Karpas-422 (cell line): ENCODE data around the gene WIZ. TPM values are rescaled to one million over a fixed set of nuclear protein-coding genes. Genes with fewer than 3 reads are reported as not detected.

Experiments
- DNase-seq: peaks from one replicate; pipeline ENCODE4 v3.0.0-alpha.2; 2015
- H2AFZ ChIP-seq: fragments of 200-600 bp; sonication (generic); 2 replicates; pipeline ENCODE4 v1.6.1; 2014; ENCODE audit warnings: antibody characterized with exemption, low read length, mixed read lengths
- H3K27ac ChIP-seq: fragments of 200-600 bp; sonication (generic); 2 replicates; pipeline ENCODE4 v1.5.1; 2014; ENCODE audit warnings: mild to moderate bottlenecking, low read length, moderate library complexity
- H3K27me3 ChIP-seq: fragments of 200-600 bp; sonication (generic); 2 replicates; pipeline ENCODE4 v1.6.1; 2014; ENCODE audit warnings: low read length, mixed read lengths
- H3K36me3 ChIP-seq: fragments of 200-600 bp; sonication (generic); 2 replicates; pipeline ENCODE4 v1.6.1; 2014; ENCODE audit warnings: low read length, mixed read lengths; ENCODE audit not compliant: insufficient read depth
- H3K4me1 ChIP-seq: fragments of 200-600 bp; sonication (generic); 2 replicates; pipeline ENCODE4 v1.6.1; 2014; ENCODE audit warnings: mild to moderate bottlenecking, low read length, mixed read lengths
- H3K4me2 ChIP-seq: fragments of 200-600 bp; sonication (generic); 2 replicates; pipeline ENCODE4 v1.6.1; 2014; ENCODE audit warnings: low read length, low read depth, mild to moderate bottlenecking; ENCODE audit not compliant: poor library complexity, severe bottlenecking
- H3K4me3 ChIP-seq: fragments of 200-600 bp; sonication (generic); 2 replicates; pipeline ENCODE4 v1.5.1; 2014; ENCODE audit warnings: mild to moderate bottlenecking, antibody characterized with exemption, low read length, mixed read lengths
- H3K79me2 ChIP-seq: fragments of 200-600 bp; sonication (generic); 2 replicates; pipeline ENCODE4 v1.6.1; 2014; ENCODE audit warnings: mild to moderate bottlenecking, low read length, mixed read lengths
- H3K9ac ChIP-seq: fragments of 200-600 bp; sonication (generic); 2 replicates; pipeline ENCODE4 v1.6.0; 2014; ENCODE audit warnings: low read length
- H3K9me2 ChIP-seq: fragments of 200-600 bp; sonication (generic), shearing (Covaris generic); replicated peaks from 2 replicates; pipeline ENCODE4 v1.6.0; 2014; ENCODE audit warnings: mild to moderate bottlenecking, low read length, moderate library complexity; ENCODE audit not compliant: insufficient read depth
- H3K9me3 ChIP-seq: fragments of 300-700, 200-600 bp; sonication (generic); 2 replicates; pipeline ENCODE4 v1.6.1; 2014; ENCODE audit warnings: low read length, mixed read lengths
- H4K20me1 ChIP-seq: fragments of 200-600 bp; sonication (generic); 2 replicates; pipeline ENCODE4 v1.6.1; 2014; ENCODE audit warnings: mild to moderate bottlenecking, antibody characterized with exemption, low read length, low read depth; ENCODE audit not compliant: insufficient read depth
- total RNA-seq: library from RNA; depleted of rRNA; stranded (reverse); fragments of >200 nt; shearing (Covaris generic); gene quantifications from 2 replicates; pipeline ENCODE4 v1.2.3, GENCODE V29; 2014; ENCODE audit warnings: low replicate concordance

The WIZ gene
- total RNA-seq, 1 experiment from 2014 or later = 5.4 TPM

DNA sequence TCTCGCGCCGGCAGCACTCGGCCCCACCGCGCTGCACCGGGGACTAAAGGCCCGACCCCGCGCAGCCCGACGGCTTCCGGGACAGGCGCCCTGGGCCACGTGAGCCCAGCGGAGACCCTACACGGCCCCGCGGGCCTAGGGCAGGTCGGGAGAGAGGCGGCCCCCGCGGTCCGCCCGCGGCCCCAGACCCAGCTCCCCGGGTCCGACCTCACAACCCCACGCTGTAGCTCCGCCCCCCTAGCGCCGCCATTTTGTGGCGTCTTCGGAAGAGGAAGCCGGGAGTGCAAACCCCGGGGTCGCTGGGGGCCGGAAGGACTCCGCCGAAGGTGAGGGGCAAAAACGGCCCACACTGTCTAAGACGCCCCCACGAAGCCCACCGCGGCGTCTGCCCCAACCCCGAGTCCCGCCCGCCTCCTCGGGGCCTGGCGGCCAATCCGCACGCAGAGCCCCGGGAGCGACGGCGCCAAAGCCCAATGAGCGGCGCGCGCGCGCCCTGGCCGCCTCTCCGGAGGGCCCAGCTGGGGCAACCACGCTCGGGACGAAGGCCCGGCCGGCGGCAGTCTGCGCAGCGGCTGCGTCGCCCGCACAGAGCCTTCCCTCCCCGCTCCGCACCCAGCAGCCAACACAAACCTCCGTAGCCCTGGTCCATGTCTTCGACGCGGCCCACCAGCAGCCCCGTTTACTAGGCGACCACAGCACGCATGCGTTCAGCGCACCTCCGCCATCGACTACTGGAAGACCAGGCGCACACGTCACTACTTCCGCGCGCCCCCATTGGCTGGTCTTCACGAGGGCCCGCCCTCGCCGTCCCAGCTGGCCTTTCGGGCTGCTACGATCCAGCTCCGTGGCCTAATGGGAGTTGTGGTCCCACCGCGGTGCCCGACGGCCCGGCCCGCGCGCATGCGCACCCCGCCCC is 70.4 kb downstream of the WIZ start, which contains the start of gene AKAP8:
Gene AKAP8, minus strand, starts transcription at position 705 of the 916 bp plus-strand sequence. Its CDS starts 56 bp downstream, at position 649.
- no peaks in the 10 kb centered on the region for H3K27me3 ChIP-seq
- peak within 1 kb of the TSS; percentile 88 for H3K4me3 ChIP-seq
- no peaks in the 10 kb centered on the region for H3K9me3 ChIP-seq
- H2AFZ ChIP-seq = no peak within 1 kb of the TSS
- no peaks in the 10 kb centered on the region for H3K9me2 ChIP-seq
- peaks cover 53% of the 10 kb centered on the region for H3K4me1 ChIP-seq
- H4K20me1 ChIP-seq = peaks cover 18% of the 10 kb centered on the region
- peak within 1 kb of the TSS; percentile 94 for H3K4me2 ChIP-seq
- peak within 1 kb of the TSS; percentile 86 for H3K27ac ChIP-seq
- peaks cover 61% of the 10 kb centered on the region for H3K79me2 ChIP-seq
- peak; percentile 99 for DNase-seq
- peaks cover 5% of the 10 kb centered on the region; the same call in 1 of the 2 replicates for H3K36me3 ChIP-seq
- peak within 1 kb of the TSS; percentile 98 for H3K9ac ChIP-seq

DNA sequence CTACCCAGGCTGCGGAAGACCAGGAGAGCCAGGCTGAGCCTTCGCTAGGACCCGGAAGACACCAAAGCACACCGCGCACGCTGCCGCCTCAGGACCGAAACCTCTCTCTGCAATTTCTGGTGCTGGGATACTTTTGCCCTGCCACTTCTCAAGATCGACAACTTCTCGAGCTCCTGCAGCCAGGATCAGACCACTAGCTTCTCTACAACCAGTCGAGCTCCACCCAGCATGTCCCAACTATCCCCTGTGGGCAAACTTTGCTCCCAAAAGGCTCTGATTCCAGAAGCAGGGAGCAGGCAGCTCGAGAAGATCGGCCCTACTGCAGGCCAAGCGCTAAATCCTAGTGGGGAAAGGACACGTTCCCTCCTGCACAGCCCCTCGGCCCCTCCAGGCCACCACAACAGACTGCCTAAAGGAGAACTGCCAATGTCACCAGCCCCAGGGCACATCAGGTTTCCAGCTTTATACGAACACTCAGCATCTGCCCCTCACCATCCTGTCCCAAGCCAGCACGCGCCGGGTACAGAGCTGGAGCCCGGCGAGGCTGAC is 71.1 kb downstream of the WIZ start:
- H3K9ac ChIP-seq = peak overlapping the region; percentile 98
- peaks cover 5% of the 10 kb centered on the region; the same call in 1 of the 2 replicates for H3K36me3 ChIP-seq
- peaks cover 23% of the 10 kb centered on the region for H4K20me1 ChIP-seq
- peak overlapping the region; percentile 88 for H3K4me3 ChIP-seq
- H3K4me2 ChIP-seq = peak overlapping the region; percentile 94
- DNase-seq = peak; percentile 90
- no peaks in the 10 kb centered on the region for H3K9me3 ChIP-seq
- no peaks in the 10 kb centered on the region for H3K9me2 ChIP-seq
- peaks cover 52% of the 10 kb centered on the region for H3K4me1 ChIP-seq
- H3K27me3 ChIP-seq = no peaks in the 10 kb centered on the region
- H2AFZ ChIP-seq = no peak overlapping the region
- peak overlapping the region; percentile 86 for H3K27ac ChIP-seq
- peaks cover 68% of the 10 kb centered on the region for H3K79me2 ChIP-seq

DNA sequence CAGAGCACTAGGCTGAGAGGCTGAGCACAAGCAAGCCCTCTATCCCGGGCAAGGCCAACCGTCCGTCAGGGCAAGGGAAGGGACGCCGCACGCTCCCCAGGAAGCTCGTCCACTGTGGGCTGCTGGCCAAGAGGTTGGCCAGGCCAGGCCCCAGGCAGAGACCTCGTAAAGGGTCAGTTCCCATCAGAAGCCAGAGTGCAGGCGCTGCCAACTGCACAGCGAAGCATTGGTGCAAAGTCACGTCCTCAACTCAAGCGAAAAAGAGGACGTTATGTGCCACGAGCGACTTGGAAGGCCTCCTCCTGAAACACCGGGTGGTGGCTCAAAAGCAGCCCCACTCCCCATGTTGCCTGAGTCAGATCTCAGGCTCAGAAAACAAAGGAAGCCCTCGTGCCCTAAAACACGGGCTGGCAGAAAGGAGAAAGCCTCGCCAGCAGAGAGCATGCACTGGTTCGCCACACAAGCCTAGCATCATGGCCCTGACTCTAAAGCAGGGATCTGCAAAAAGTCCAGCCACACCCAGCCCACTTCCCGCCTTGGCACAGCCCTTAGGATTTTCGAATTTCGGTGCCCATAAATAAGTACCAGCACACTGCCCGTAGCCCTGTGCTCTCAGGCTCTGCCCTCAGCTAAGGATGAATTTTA is 74.8 kb downstream of the WIZ start:
- Histone ChIP-seq H3K9ac (no peak overlapping the region), H2AFZ (no peak overlapping the region)

DNA sequence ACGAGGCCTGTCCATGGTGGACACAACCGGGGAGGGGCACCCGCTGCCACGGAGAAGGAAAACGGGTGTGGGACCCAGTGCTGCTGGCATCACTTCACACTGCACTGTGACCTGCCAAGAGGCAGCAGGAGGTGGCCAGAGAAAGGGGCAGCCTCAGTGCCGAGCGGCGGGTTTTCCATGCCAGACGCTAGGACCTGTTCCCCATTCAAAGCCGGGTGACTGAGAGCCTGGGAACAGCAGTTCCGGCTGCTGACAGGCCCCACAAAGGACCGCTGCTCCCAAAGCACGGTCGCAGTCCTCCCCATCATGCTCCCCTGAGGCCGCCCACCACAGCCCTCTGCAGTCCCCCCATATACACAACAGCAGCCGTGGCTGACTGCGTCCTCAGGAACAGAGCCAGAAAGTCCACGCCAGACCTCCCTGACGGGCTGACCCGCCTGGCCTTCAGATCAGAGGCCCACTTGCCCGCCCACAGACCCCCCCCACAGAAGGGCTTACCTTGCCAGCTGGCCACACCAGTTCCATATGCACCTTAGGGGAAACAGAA is 75.6 kb downstream of the WIZ start:
- H3K4me1 ChIP-seq = peaks cover 16% of the 10 kb centered on the region
- H3K36me3 ChIP-seq = peaks cover 27% of the 10 kb centered on the region
- peaks cover 42% of the 10 kb centered on the region for H4K20me1 ChIP-seq
- H3K9me2 ChIP-seq = no peaks in the 10 kb centered on the region
- no peak overlapping the region for H3K4me3 ChIP-seq
- H3K27ac ChIP-seq = no peak overlapping the region
- no peak for DNase-seq
- H3K9me3 ChIP-seq = no peaks in the 10 kb centered on the region
- H2AFZ ChIP-seq = no peak overlapping the region
- no peaks in the 10 kb centered on the region for H3K27me3 ChIP-seq
- no peak overlapping the region for H3K9ac ChIP-seq
- H3K79me2 ChIP-seq = peaks cover 76% of the 10 kb centered on the region
- no peak overlapping the region for H3K4me2 ChIP-seq

More for the DNA sequence above, 74.8 kb downstream of the WIZ start:
- no peaks in the 10 kb centered on the region for H3K27me3 ChIP-seq
- H3K4me3 ChIP-seq = no peak overlapping the region
- H3K36me3 ChIP-seq = peaks cover 20% of the 10 kb centered on the region
- H3K4me2 ChIP-seq = no peak overlapping the region
- H4K20me1 ChIP-seq = peaks cover 42% of the 10 kb centered on the region
- no peak overlapping the region for H3K27ac ChIP-seq
- no peaks in the 10 kb centered on the region for H3K9me3 ChIP-seq
- H3K9me2 ChIP-seq = no peaks in the 10 kb centered on the region
- H3K4me1 ChIP-seq = peaks cover 16% of the 10 kb centered on the region
- H3K79me2 ChIP-seq = peaks cover 75% of the 10 kb centered on the region
- DNase-seq = no peak

DNA sequence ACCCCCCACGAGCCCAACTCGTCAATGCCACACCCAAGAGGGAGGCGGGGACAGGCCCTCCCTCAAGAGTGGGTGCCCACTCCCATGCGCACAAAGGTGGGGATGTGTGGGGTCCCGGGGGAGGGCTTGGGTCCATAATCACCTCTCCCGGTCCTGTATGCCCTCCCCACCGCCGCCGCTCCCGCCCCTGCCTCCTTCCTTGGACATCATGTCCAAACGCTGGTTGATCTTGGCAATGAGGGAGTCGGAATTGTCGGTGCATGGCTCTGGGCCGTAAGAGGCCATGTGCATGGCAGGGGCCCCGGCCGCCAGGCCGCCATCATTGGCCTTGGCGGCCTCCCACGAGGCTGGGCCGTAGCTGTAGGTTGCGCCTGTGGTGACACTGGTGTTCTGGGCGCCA is 76.1 kb downstream of the WIZ start:
- Histone ChIP-seq H3K79me2 (peaks cover 74% of the 10 kb centered on the region), H4K20me1 (peaks cover 42% of the 10 kb centered on the region), H3K27ac (no peak overlapping the region), H3K9me3 (no peaks in the 10 kb centered on the region), H3K4me3 (no peak overlapping the region), H2AFZ (no peak overlapping the region), H3K36me3 (peaks cover 29% of the 10 kb centered on the region), H3K9ac (no peak overlapping the region), H3K4me2 (no peak overlapping the region), H3K9me2 (no peaks in the 10 kb centered on the region), H3K27me3 (no peaks in the 10 kb centered on the region), H3K4me1 (peaks cover 16% of the 10 kb centered on the region)
- no peak for DNase-seq

DNA sequence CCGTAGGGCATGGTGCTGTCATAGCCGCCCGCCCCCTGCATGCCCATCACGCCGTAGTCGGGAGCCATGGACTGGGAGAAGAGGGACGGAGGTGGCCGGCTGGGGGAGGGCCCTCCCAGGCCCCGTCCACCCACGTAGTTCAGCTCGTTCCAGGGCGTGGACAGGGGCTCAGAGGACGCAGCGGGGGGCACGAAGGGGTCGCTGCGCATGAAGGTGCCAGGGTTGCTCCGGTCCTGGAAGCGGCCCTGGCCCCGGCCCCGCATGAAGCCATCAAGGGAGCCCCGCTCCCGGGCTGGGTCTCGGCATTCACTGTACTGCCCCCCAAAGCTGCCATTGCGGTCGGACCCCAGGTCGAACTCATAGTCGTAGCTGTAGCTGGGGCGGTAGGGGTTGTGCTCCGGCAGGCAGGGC is 76.9 kb downstream of the WIZ start:
- Histone ChIP-seq H3K36me3 (peaks cover 30% of the 10 kb centered on the region), H3K27me3 (no peaks in the 10 kb centered on the region), H3K9me3 (no peaks in the 10 kb centered on the region), H3K4me1 (peaks cover 14% of the 10 kb centered on the region), H2AFZ (no peak overlapping the region), H3K9me2 (no peaks in the 10 kb centered on the region), H4K20me1 (peaks cover 39% of the 10 kb centered on the region), H3K79me2 (peaks cover 66% of the 10 kb centered on the region), H3K27ac (no peak overlapping the region), H3K4me3 (no peak overlapping the region), H3K4me2 (no peak overlapping the region), H3K9ac (no peak overlapping the region)
- no peak for DNase-seq

DNA sequence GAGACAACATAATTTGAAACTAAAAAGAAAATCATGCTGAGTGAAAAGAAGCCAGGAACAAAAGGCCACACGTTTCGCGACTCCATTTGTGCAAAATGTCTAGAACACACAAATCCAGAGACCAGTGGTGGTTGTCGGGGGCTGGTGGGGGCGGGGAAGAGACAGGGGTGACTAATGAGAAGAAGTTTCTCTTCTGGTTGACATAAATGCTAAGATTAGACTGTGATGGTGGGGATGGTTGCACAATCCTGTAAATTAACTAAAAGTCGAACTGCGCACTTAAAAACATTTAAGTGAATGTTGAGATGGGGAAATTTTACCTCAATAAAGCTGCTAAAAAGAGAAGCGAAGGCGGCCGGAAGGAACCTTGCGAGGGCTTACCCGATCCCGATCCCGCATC is 77.3 kb downstream of the WIZ start:
- Histone ChIP-seq H2AFZ (no peak overlapping the region), H3K9ac (no peak overlapping the region), H3K4me1 (peaks cover 10% of the 10 kb centered on the region), H3K4me2 (no peak overlapping the region), H3K27ac (no peak overlapping the region), H3K36me3 (peaks cover 30% of the 10 kb centered on the region), H3K9me2 (no peaks in the 10 kb centered on the region), H4K20me1 (peaks cover 39% of the 10 kb centered on the region), H3K79me2 (peaks cover 64% of the 10 kb centered on the region), H3K4me3 (no peak overlapping the region), H3K9me3 (no peaks in the 10 kb centered on the region), H3K27me3 (no peaks in the 10 kb centered on the region)
- DNase-seq = no peak
